Measurements from ENCODE around the gene TEDC1.

TEDC1 gene

DNA sequence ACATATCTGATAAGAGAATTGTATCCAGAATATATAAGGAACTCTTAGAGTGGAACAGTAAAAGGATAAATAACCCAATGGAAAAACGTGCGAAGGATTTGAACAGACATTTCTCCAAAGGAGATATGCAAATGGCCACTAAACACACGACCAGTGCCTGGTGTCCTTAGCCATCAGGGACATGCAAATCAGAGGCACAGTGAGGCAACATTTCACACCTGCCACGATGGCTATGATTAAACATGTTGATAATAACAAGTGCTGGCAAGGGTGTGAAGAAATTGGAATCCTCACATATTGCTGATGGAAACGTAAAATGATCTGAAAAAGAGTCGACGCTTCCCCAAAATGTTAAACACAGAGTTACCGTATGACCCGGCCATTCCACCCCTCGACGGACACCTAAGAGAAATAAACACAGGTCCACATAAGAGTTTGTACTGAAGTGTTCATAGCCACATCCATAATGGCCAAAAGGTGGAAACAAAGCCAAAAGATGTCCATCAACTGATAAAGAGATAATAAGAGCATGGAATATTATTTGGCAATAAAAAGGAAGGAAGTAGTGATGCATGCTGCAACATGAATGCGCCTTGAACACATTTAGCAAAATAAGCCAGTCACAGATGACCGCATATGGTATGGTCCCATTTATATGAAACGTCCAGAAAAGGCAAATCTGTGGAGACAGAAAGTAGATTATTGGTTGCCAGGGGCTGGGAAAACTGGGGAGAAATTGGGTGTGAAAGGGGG is 29.1 kb downstream of the TEDC1 start:
- no peaks in the 10 kb centered on the region for H3K9me3 Mint-ChIP-seq
- H3K27me3 Mint-ChIP-seq: peaks cover 27 to 51% of the 10 kb centered on the region in 2 donors
- H3K4me3 Mint-ChIP-seq: no peak overlapping the region
- DNase-seq (no peak), ATAC-seq (replicated peaks) (no peak)
- H3K27ac Mint-ChIP-seq: no peak overlapping the region
- H3K36me3 Mint-ChIP-seq: peaks cover 0 to 4% of the 10 kb centered on the region in 2 donors
- no peaks in the 10 kb centered on the region for H3K4me1 Mint-ChIP-seq

GRCh38 chr14:105525326-105525725 is 34.3 kb downstream of the TEDC1 start:
- peak overlapping the region in 1 of 2 donors; percentile 56 for H3K4me3 Mint-ChIP-seq
- no peaks in the 10 kb centered on the region for H3K9me3 Mint-ChIP-seq
- DNase-seq (no peak), ATAC-seq (replicated peaks) (no peak)
- H3K27ac Mint-ChIP-seq: no peak overlapping the region
- peaks cover 20 to 34% of the 10 kb centered on the region in 2 donors for H3K4me1 Mint-ChIP-seq
- peaks cover 1 to 3% of the 10 kb centered on the region in 2 donors for H3K36me3 Mint-ChIP-seq
- peaks cover 20 to 41% of the 10 kb centered on the region in 2 donors for H3K27me3 Mint-ChIP-seq

DNA sequence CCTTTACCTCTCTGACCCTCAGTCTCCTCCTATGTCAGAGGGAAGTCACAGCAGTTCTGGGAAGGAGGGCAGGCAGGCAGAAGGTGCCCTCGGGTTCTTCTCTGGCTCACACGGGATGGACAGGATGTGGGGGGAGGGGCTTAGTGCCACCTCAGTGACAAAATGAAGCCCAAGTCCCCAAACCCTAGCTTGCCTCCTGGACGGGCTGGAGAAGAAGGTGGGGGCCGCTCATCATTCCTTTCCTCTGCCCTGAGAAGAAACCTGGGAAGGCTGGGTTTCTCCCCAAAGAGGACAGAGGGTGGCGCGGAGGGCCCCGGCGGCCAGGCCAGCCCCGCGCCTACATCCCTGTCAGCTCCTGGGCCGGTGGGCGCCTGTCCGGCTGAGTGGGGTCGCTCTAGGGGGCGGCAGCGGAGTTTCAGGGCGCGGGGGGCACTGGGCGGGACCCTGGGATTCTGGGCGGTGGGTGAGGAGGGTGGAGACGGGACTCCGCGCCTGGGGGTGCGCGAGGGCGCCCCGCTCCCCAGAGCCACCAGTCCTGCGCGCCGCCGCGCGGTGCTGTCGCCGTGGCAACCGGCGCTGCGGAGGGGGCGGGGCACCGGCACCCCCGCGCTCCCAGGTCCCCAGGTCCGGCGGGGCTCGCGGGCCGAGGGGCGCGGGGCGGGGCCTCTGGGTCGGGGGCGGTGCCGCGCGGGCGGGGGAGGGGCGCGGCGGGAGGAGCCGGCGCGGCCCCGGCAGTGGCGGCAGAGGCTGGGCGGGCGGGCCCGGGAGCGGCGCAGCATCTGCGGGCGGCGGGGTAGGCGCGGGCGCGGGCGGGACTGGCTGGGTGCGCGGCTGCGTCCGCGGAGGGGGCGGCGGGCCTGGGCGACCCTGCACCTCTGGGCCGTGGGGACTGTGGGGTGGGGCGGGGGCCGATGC is 35.1 kb downstream of the TEDC1 start, which contains the start of gene TMEM121:
Gene TMEM121 (plus strand): TSS at position 723 of the 915 bp plus-strand sequence. CDS start 2,252 bp downstream, outside the sequence.
- peaks cover 17 to 42% of the 10 kb centered on the region in 2 donors for H3K27me3 Mint-ChIP-seq
- no peaks in the 10 kb centered on the region for H3K9me3 Mint-ChIP-seq
- DNase-seq: no peak
- H3K4me1 Mint-ChIP-seq: peaks cover 28 to 42% of the 10 kb centered on the region in 2 donors
- peaks cover 3% of the 10 kb centered on the region in 2 donors for H3K36me3 Mint-ChIP-seq
- peak within 1 kb of the TSS; percentile 92 for H3K27ac Mint-ChIP-seq
- peak within 1 kb of the TSS; percentile 86 to 92 for H3K4me3 Mint-ChIP-seq
- peak in 1 of 2 donors; percentile 14 for ATAC-seq (replicated peaks)

GRCh38 chr14:105526776-105527380 is 35.8 kb downstream of the TEDC1 start:
- Mint-ChIP-seq H3K9me3 (no peaks in the 10 kb centered on the region), H3K27ac (peak overlapping the region; percentile 92)

DNA sequence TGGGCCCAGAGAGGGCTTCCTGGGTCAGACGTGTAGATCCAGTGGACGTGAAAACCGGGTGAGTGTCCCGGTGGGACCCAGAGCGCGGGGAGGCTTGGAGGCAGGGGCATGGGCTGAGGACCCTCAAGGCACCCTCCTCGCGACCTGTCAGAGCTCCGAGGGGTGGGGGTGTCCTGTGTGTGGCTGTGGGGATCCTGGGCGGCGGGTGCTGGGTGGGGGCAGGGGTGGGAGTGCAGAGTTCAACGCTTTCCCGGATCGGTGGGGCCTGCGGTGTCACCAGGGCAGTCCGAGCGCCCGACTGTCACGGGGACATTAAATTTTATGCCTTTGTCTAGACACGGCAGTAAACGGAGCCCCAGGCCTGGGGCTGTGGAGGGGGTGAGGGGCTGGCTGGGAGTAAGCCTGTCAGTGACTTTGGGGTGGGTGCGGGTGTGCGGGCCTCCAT is 36.4 kb downstream of the TEDC1 start:
- Mint-ChIP-seq H3K4me3 (peak overlapping the region; percentile 86 to 92), H3K4me1 (peaks cover 38 to 54% of the 10 kb centered on the region in 2 donors), H3K9me3 (no peaks in the 10 kb centered on the region), H3K36me3 (peaks cover 3% of the 10 kb centered on the region in 2 donors), H3K27me3 (peaks cover 12 to 32% of the 10 kb centered on the region in 2 donors), H3K27ac (peak overlapping the region; percentile 92)
- ATAC-seq (replicated peaks) (no peak), DNase-seq (no peak)

More at GRCh38 chr14:105526776-105527380, 35.8 kb downstream of the TEDC1 start:
- peaks cover 3% of the 10 kb centered on the region in 2 donors for H3K36me3 Mint-ChIP-seq
- ATAC-seq (replicated peaks) (no peak), DNase-seq (no peak)
- peaks cover 33 to 49% of the 10 kb centered on the region in 2 donors for H3K4me1 Mint-ChIP-seq
- peak overlapping the region; percentile 86 to 92 for H3K4me3 Mint-ChIP-seq
- peaks cover 14 to 37% of the 10 kb centered on the region in 2 donors for H3K27me3 Mint-ChIP-seq

GRCh38 chr14:105527826-105528585 is 37.0 kb downstream of the TEDC1 start:
- peaks cover 3% of the 10 kb centered on the region in 2 donors for H3K36me3 Mint-ChIP-seq
- DNase-seq (peak; percentile 72), ATAC-seq (replicated peaks) (peak; percentile 48 to 64)
- H3K9me3 Mint-ChIP-seq: no peaks in the 10 kb centered on the region
- peak overlapping the region; percentile 92 for H3K27ac Mint-ChIP-seq
- peaks cover 12 to 31% of the 10 kb centered on the region in 2 donors for H3K27me3 Mint-ChIP-seq
- H3K4me1 Mint-ChIP-seq: peaks cover 44 to 60% of the 10 kb centered on the region in 2 donors
- peak overlapping the region; percentile 86 to 92 for H3K4me3 Mint-ChIP-seq

GRCh38 chr14:105528586-105529318 is 37.7 kb downstream of the TEDC1 start:
- H3K4me3 Mint-ChIP-seq: peak overlapping the region; percentile 86 to 92
- peaks cover 45 to 64% of the 10 kb centered on the region in 2 donors for H3K4me1 Mint-ChIP-seq
- H3K36me3 Mint-ChIP-seq: peaks cover 3% of the 10 kb centered on the region in 2 donors
- peak overlapping the region; percentile 92 for H3K27ac Mint-ChIP-seq
- H3K9me3 Mint-ChIP-seq: no peaks in the 10 kb centered on the region
- DNase-seq (no peak), ATAC-seq (replicated peaks) (peak; percentile 10 to 12)
- H3K27me3 Mint-ChIP-seq: peaks cover 12 to 31% of the 10 kb centered on the region in 2 donors

DNA sequence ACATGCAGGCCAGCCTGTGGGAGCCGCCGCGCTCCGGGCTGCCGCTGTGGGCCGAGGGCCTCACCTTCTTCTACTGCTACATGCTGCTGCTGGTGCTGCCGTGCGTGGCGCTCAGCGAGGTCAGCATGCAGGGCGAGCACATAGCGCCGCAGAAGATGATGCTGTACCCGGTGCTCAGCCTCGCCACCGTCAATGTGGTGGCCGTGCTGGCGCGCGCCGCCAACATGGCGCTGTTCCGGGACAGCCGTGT is 38.2 kb downstream of the TEDC1 start:
- Mint-ChIP-seq H3K27me3 (peaks cover 12 to 30% of the 10 kb centered on the region in 2 donors), H3K36me3 (peaks cover 3% of the 10 kb centered on the region in 2 donors), H3K9me3 (no peaks in the 10 kb centered on the region), H3K27ac (peak overlapping the region; percentile 92), H3K4me1 (peaks cover 45 to 64% of the 10 kb centered on the region in 2 donors), H3K4me3 (peak overlapping the region; percentile 81 to 85)
- ATAC-seq (replicated peaks) (peak in 1 of 2 donors; percentile 12), DNase-seq (no peak)

DNA sequence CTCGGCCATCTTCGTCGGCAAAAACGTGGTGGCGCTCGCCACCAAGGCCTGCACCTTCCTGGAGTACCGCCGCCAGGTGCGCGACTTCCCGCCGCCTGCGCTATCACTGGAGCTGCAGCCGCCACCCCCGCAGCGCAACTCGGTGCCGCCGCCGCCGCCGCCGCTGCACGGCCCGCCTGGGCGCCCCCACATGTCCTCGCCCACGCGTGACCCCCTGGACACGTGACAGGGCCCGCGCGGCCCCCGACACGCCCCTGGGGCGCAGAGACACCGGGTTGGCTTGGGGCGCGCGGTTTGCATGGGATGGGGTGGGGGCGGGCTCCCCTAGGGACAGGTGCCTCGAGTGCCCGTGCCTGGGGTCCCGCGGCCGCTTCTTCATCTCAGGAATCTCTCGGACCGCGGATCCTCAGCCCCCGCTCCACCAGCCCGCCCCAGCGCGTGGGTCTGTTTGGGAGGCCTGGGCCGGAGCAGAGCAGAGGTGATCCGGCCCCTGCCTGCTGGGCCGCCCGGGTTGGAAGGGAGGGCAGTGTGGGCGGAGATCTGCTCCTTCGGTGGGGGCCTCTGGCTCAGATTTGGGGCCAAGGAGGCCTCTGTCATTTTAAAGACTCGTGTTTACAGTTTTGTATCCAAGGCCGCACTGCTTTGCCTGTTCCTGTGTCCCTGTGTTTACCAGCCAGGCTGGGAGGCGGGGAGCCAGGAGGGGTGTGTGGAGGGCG is 38.7 kb downstream of the TEDC1 start:
- H3K4me3 Mint-ChIP-seq: peak overlapping the region; percentile 81 to 85
- H3K9me3 Mint-ChIP-seq: no peaks in the 10 kb centered on the region
- ATAC-seq (replicated peaks): peak in 1 of 2 donors; percentile 11
- H3K27me3 Mint-ChIP-seq: peaks cover 12 to 26% of the 10 kb centered on the region in 2 donors
- DNase-seq: no peak
- peaks cover 3% of the 10 kb centered on the region in 2 donors for H3K36me3 Mint-ChIP-seq
- peaks cover 45 to 64% of the 10 kb centered on the region in 2 donors for H3K4me1 Mint-ChIP-seq
- H3K27ac Mint-ChIP-seq: peak overlapping the region; percentile 92

GRCh38 chr14:105530285-105531087 is 39.4 kb downstream of the TEDC1 start:
- H3K4me1 Mint-ChIP-seq: peaks cover 45 to 63% of the 10 kb centered on the region in 2 donors
- ATAC-seq (replicated peaks) (peak in 1 of 2 donors; percentile 9), DNase-seq (no peak)
- H3K36me3 Mint-ChIP-seq: peaks cover 3% of the 10 kb centered on the region in 2 donors
- H3K27me3 Mint-ChIP-seq: peaks cover 11 to 24% of the 10 kb centered on the region in 2 donors
- H3K27ac Mint-ChIP-seq: peak overlapping the region; percentile 89
- H3K4me3 Mint-ChIP-seq: peak overlapping the region; percentile 70 to 85
- H3K9me3 Mint-ChIP-seq: no peaks in the 10 kb centered on the region

DNA sequence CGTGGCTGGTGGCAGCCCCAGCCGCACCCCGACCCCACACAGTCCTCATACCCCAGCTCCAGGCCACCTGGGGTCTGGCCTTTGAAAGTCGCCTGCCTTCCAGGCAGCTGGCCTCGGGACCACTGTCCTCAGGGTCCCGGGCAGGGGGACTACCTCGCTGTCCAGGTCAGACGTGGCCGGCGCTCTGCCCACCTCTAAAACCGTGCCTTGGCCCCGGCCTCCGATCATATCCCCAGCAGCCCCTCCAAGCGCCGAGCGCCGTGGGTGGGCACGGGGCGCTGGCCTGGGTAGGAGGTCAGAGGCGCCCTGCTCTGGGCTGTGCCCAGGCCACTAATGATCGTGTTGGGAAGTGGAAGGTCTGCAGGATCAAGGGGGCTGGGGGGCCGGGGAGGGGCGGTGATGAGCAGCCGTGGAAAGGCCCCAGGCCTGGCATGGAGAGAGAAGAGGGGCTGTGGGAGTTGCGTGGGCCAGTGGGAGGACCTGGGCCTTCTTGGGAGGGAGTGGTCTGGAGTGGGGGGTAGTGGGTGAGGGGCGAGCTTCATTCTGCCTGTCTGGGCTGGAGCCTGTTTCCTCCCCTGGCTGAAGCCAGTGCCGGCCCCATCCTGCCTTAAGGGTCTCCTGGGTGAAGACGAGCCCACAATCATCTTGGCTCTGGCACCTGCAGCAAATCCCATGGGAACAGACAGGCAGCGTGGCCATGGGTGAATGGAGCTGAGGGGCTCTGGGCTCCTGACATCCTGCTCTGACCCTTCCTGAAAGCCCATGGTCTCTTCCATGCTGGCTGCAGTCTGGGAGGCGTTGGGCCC is 40.2 kb downstream of the TEDC1 start:
- Mint-ChIP-seq H3K4me3 (peak overlapping the region; percentile 30 to 55), H3K9me3 (no peaks in the 10 kb centered on the region), H3K36me3 (peaks cover 3% of the 10 kb centered on the region in 2 donors), H3K27ac (no peak overlapping the region), H3K4me1 (peaks cover 43 to 58% of the 10 kb centered on the region in 2 donors), H3K27me3 (peaks cover 8 to 18% of the 10 kb centered on the region in 2 donors)
- DNase-seq: no peak
- ATAC-seq (replicated peaks): no peak
